Measurements from ENCODE around the gene LSM4. TPM values are rescaled to one million over a fixed set of nuclear protein-coding genes. Genes with fewer than 3 reads are reported as not detected.

Gene LSM4
- total and polyA plus RNA-seq, 2 of the 13 experiments (the other 11 are each of a cell fraction or from before 2014, with no cell fraction given), result 65.8 to 166 TPM

- 0 out of 2 replicates have a peak, but pooled peaks have one; percentile 7 for TF ChIP-seq ZNF430 (CRISPR knock-in tag; IDR thresholded peaks at IDR 0.05)
- TF ChIP-seq PRDM10 (CRISPR knock-in tag; IDR thresholded peaks at IDR 0.05; ENCODE audit: low read depth), result no peak
- no peak for TF ChIP-seq SMARCC2 (IDR thresholded peaks at IDR 0.05)
- TF ChIP-seq KDM2A (CRISPR knock-in tag; IDR thresholded peaks at IDR 0.05; ENCODE audit: borderline replicate concordance, low read depth), result no peak
- no peak for TF ChIP-seq MYNN (CRISPR knock-in tag; IDR thresholded peaks at IDR 0.05; ENCODE audit: low read depth)
- no peak for TF ChIP-seq SMYD3 (CRISPR knock-in tag; IDR thresholded peaks at IDR 0.05)
- TF ChIP-seq THAP9 (CRISPR knock-in tag; IDR thresholded peaks at IDR 0.05; ENCODE audit: borderline replicate concordance), result no peak
- TF ChIP-seq ZNF687 (CRISPR knock-in tag; IDR thresholded peaks at IDR 0.05), result no peak
- no peak for TF ChIP-seq ZNF652 (CRISPR knock-in tag; IDR thresholded peaks at IDR 0.05; ENCODE audit: borderline replicate concordance, low read depth)
- no peak for TF ChIP-seq ZSCAN25 (CRISPR knock-in tag; IDR thresholded peaks at IDR 0.05)
- no peak; the same call in 1 of the 2 replicates for TF ChIP-seq ZNF446 (CRISPR knock-in tag; IDR thresholded peaks at IDR 0.05)
- TF ChIP-seq ZNF83 (CRISPR knock-in tag; IDR thresholded peaks at IDR 0.05; ENCODE audit: borderline replicate concordance), result no peak
- no peak for TF ChIP-seq NFATC3 (CRISPR knock-in tag; IDR thresholded peaks at IDR 0.05)
- no peak; the same call in 1 of the 2 replicates for TF ChIP-seq SOX5 (CRISPR knock-in tag; IDR thresholded peaks at IDR 0.05; ENCODE audit: borderline replicate concordance)
- TF ChIP-seq ZKSCAN1 (IDR thresholded peaks at IDR 0.05; ENCODE audit: low read length), result no peak
These were observed 538 bp downstream of the LSM4 start (continued) for GRCh38 chr19:18322318-18322758.
